Fibroblast of lung (primary cell): ENCODE measurements around the gene DLGAP1. TPM values are rescaled to one million over a fixed set of nuclear protein-coding genes. Genes with fewer than 3 reads are reported as not detected.

ENCODE experiments used
- DNase-seq, 2 donors: peaks; one replicate each; pipeline versions ENCODE4 v3.0.0 to v3.0.0-alpha.2; 2010; ENCODE audit warnings: low read depth in 2 of 2
- H2AFZ ChIP-seq: 2 replicates; pipeline ENCODE4 v1.5.1; 2012; ENCODE audit warnings: low read length, control low read depth, inconsistent platforms
- H3K27ac ChIP-seq: 2 replicates; pipeline ENCODE4 v1.5.1; 2011; ENCODE audit warnings: low read length, control low read depth; ENCODE audit not compliant: insufficient read depth
- H3K27me3 ChIP-seq: 2 replicates; pipeline ENCODE4 v1.5.1; 2011; ENCODE audit warnings: mild to moderate bottlenecking, low read length; ENCODE audit not compliant: control insufficient read depth, insufficient read depth
- H3K36me3 ChIP-seq: 2 replicates; pipeline ENCODE4 v1.5.1; 2011; ENCODE audit warnings: low read length; ENCODE audit not compliant: control insufficient read depth, insufficient read depth
- H3K4me1 ChIP-seq: 2 replicates; pipeline ENCODE4 v1.5.1; 2011; ENCODE audit warnings: low read length; ENCODE audit not compliant: control insufficient read depth, insufficient read depth; ENCODE audit errors: extremely low read depth
- H3K4me2 ChIP-seq: 2 replicates; pipeline ENCODE4 v1.5.1; 2011; ENCODE audit warnings: low read length, control low read depth; ENCODE audit not compliant: insufficient read depth; ENCODE audit errors: extremely low read depth
- H3K4me3 ChIP-seq, 4 experiments: fragments of 200-600 bp in 1 of 4; sonication (generic) in 1 of 4; replicated peaks in 1 of 4; 2 replicates each; pipeline ENCODE4 v1.5.1; 2011 to 2016; ENCODE audit warnings: low read length in 4 of 4, low read depth in 3 of 4, mild to moderate bottlenecking in 3 of 4, control low read depth in 2 of 4, inconsistent platforms in 1 of 4, mixed read lengths in 1 of 4; ENCODE audit not compliant: insufficient read depth in 1 of 4; ENCODE audit errors: control extremely low read depth in 1 of 4
- H3K79me2 ChIP-seq: 2 replicates; pipeline ENCODE4 v1.5.1; 2012; ENCODE audit warnings: mild to moderate bottlenecking, low read length, inconsistent platforms; ENCODE audit not compliant: control insufficient read depth, insufficient read depth
- H3K9ac ChIP-seq: 2 replicates; pipeline ENCODE4 v1.5.1; 2011; ENCODE audit warnings: mild to moderate bottlenecking, low read length, control low read depth; ENCODE audit not compliant: insufficient read depth
- H3K9me3 ChIP-seq: 2 replicates; pipeline ENCODE4 v1.5.1; 2012; ENCODE audit warnings: low read depth, low read length; ENCODE audit not compliant: control insufficient read depth, insufficient read depth
- H4K20me1 ChIP-seq: 2 replicates; pipeline ENCODE4 v1.5.1; 2011; ENCODE audit warnings: low read length; ENCODE audit not compliant: control insufficient read depth, insufficient read depth; ENCODE audit errors: extremely low read depth
- CTCF ChIP-seq, 2 donors: IDR thresholded peaks in 1 of 2; conservative IDR thresholded peaks in 1 of 2; 1 replicate in 1 of 2; 2 replicates in 1 of 2; pipeline ENCODE4 v1.5.1; 2011 to 2012; ENCODE audit warnings: low read length in 2 of 2, control low read depth in 1 of 2, inconsistent platforms in 1 of 2, low read depth in 1 of 2, mild to moderate bottlenecking in 1 of 2
- EZH2 ChIP-seq: IDR thresholded peaks from 2 replicates; pipeline ENCODE4 v1.5.1; 2012; ENCODE audit warnings: low read length, control low read depth, mild to moderate bottlenecking; ENCODE audit errors: missing control alignments
- polyA plus RNA-seq, 2 donors: library from polyadenylated mRNA; depleted of rRNA in 1 of 2; stranded (reverse) in 1 of 2; unstranded in 1 of 2; fragments of >200 nt; gene quantifications; 2 replicates each; pipeline ENCODE4 v1.2.1, GENCODE V29; 2011 to 2012; ENCODE audit warnings: missing spikeins in 1 of 2
- total RNA-seq: library from RNA; depleted of rRNA; stranded (reverse); fragments of >200 nt; gene quantifications from 2 replicates; pipeline ENCODE4 v1.2.1, GENCODE V29; 2014

DLGAP1 gene
- total and polyA plus RNA-seq, 2 donors (not counting 1 experiment from before 2014, with no cell fraction given), result 0.16 to 0.17 TPM

- DNase-seq, result no peak
- Histone ChIP-seq H3K4me3 (no peak overlapping the region), H2AFZ (no peak overlapping the region), H3K4me1 (no peaks in the 10 kb centered on the region), H3K4me2 (no peak overlapping the region), H4K20me1 (no peaks in the 10 kb centered on the region), H3K27ac (no peak overlapping the region), H3K9ac (no peak overlapping the region), H3K36me3 (no peaks in the 10 kb centered on the region), H3K9me3 (no peaks in the 10 kb centered on the region), H3K79me2 (no peaks in the 10 kb centered on the region), H3K27me3 (no peaks in the 10 kb centered on the region)
- TF ChIP-seq CTCF (conservative IDR thresholded peaks at IDR 0.05 in 1 of 2, IDR thresholded peaks at IDR 0.05 in 1 of 2; ENCODE audit: low read depth in 1 of 2, low read length in 2 of 2) (no peak), EZH2 (no peak)
Observed at GRCh38 chr18:3480827-3481573, 974.1 kb downstream of the DLGAP1 start.

DNA sequence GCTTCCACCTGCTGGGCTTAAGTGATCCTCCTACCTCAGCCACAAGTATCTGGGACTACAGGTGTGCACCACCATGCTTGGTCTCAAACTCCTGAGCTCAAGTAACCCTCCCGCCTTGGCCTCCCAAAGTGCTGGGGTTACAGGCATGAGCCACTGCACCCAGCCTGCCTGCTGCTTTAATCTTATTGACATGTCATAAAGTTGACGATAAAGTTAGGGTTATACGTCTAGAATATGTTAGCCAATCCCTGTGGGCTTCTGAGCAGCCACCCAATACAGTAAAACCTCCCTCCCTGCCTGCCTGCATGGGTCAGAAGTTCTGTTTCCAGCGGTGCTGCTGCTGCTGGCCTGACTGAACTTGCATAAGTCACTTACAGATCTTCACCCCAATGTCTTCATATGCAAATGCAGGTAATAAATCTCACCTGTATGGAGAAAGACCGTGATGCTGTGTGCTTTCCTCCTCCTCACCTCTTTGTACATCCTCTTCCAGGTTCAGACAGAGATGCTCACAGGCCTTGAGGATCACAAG, 975.1 kb downstream of the DLGAP1 start:
- no peaks in the 10 kb centered on the region for H3K36me3 ChIP-seq
- no peak overlapping the region for H3K4me3 ChIP-seq
- no peaks in the 10 kb centered on the region for H3K27me3 ChIP-seq
- H3K4me1 ChIP-seq, result no peaks in the 10 kb centered on the region
- H3K27ac ChIP-seq, result no peak overlapping the region
- H3K9ac ChIP-seq, result no peak overlapping the region
- no peak overlapping the region for H3K4me2 ChIP-seq
- H4K20me1 ChIP-seq, result no peaks in the 10 kb centered on the region
- no peaks in the 10 kb centered on the region for H3K79me2 ChIP-seq
- H2AFZ ChIP-seq, result no peak overlapping the region
- TF ChIP-seq CTCF (conservative IDR thresholded peaks at IDR 0.05 in 1 of 2, IDR thresholded peaks at IDR 0.05 in 1 of 2; ENCODE audit: low read depth in 1 of 2, low read length in 2 of 2) (no peak), EZH2 (no peak)
- no peak for DNase-seq
- H3K9me3 ChIP-seq, result no peaks in the 10 kb centered on the region

- no peak overlapping the region for H3K4me2 ChIP-seq
- H2AFZ ChIP-seq, result no peak overlapping the region
- TF ChIP-seq EZH2, result no peak
- no peak for TF ChIP-seq CTCF (conservative IDR thresholded peaks at IDR 0.05 in 1 of 2, IDR thresholded peaks at IDR 0.05 in 1 of 2; ENCODE audit: low read depth in 1 of 2, low read length in 2 of 2)
- no peaks in the 10 kb centered on the region for H3K9me3 ChIP-seq
- H3K9ac ChIP-seq, result no peak overlapping the region
- H3K27me3 ChIP-seq, result no peaks in the 10 kb centered on the region
- DNase-seq, result no peak
- H3K4me3 ChIP-seq, result no peak overlapping the region
- no peaks in the 10 kb centered on the region for H4K20me1 ChIP-seq
- no peak overlapping the region for H3K27ac ChIP-seq
- H3K36me3 ChIP-seq, result no peaks in the 10 kb centered on the region
- H3K79me2 ChIP-seq, result no peaks in the 10 kb centered on the region
- H3K4me1 ChIP-seq, result no peaks in the 10 kb centered on the region
Observed at GRCh38 chr18:3478262-3478978, 976.7 kb downstream of the DLGAP1 start.
